IPS DF 6.9 (cell line): ENCODE measurements around the gene OPCML.

ENCODE experiments used
- DNase-seq: peaks from one replicate; pipeline ENCODE4 v3.0.0-alpha.2; 2013; ENCODE audit warnings: low read depth, low spot score
- H3K27ac ChIP-seq: one replicate; pipeline ENCODE4 v1.5.1; 2013; ENCODE audit warnings: low read length, control low read depth
- H3K27me3 ChIP-seq: 2 replicates; pipeline ENCODE4 v1.6.1; 2013; ENCODE audit warnings: mild to moderate bottlenecking, low read length; ENCODE audit not compliant: control insufficient read depth, insufficient read depth
- H3K36me3 ChIP-seq: 2 replicates; pipeline ENCODE4 v1.6.1; 2013; ENCODE audit warnings: low read length; ENCODE audit not compliant: control insufficient read depth, insufficient read depth
- H3K4me1 ChIP-seq: 2 replicates; pipeline ENCODE4 v1.6.1; 2013; ENCODE audit warnings: low read length; ENCODE audit not compliant: control insufficient read depth, insufficient read depth
- H3K4me3 ChIP-seq: 2 replicates; pipeline ENCODE4 v1.5.1; 2013; ENCODE audit warnings: mild to moderate bottlenecking, low read length
- H3K9me3 ChIP-seq: 2 replicates; pipeline ENCODE4 v1.6.1; 2013; ENCODE audit warnings: low read length, inconsistent platforms; ENCODE audit not compliant: control insufficient read depth, insufficient read depth
- WGBS: extraction: QIAGEN DNeasy Blood & Tissue Kit; methylation state at CpG from one replicate; pipeline ENCODE4 v1.1.7; 2013; ENCODE audit warnings: mixed read lengths, missing lambda C conversion rate; ENCODE audit not compliant: insufficient read length, insufficient coverage; 5-methylcytosine and 5-hydroxymethylcytosine counted together

OPCML gene

DNA sequence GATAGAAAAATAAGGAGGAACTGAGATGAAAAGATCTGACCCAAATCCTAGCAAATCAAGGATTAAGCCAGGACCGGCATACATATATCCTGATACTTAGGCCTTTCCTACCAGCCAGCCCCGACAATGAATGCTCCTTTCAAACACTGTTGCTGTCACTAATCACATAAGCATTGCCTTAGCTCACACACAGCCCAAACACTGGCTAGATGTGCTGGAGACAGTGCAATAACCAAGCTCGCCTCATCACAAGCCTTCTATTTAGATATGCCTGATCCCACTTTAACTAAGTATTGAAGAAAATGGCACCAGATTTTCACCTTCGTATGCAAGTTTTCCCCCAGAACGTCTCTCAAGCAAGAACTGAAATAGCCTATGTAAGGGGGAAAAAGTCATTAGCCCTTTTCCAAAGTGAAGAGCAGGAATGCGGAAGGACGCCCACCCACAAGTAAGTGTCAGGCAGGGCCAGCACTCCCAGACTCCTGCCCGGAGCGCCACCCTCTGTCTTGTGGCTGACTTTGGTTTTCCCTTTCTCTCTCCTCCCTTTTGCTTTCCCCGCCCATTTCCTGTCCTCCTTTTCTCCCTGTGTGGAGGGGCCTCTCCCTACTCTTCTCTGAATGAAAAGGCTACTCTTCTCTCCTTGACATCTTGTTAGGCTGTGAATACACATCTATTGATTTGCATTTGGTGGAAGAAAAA, 8.9 kb upstream of the OPCML start:
- no peaks in the 10 kb centered on the region for H3K9me3 ChIP-seq
- H3K27ac ChIP-seq = no peak overlapping the region
- peaks cover 7% of the 10 kb centered on the region; the same call in 1 of the 2 replicates for H3K4me1 ChIP-seq
- H3K27me3 ChIP-seq = no peaks in the 10 kb centered on the region
- H3K4me3 ChIP-seq = no peak overlapping the region
- no CpG with 5 or more reads among the region's 10 CpGs for WGBS
- peak; percentile 76 for DNase-seq
- no peaks in the 10 kb centered on the region for H3K36me3 ChIP-seq

DNA sequence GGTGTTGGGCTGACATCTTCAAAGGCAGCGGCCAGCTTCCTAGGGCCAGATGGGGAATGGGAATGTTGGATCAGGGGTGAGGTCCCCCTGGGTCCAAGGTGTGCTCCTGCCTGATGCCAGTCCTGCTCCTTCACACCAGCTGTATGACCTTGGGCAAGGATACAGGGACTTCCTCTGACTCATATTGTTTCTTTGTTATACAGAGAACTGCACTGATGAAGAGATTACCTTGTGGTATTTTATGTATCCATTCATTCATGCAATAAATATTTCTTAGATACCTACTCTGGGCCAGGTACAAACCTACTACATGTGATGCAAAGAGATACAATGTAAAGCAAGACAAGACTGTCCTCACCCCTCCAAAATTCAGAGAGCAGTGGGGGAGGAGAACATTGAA, 3.9 kb upstream of the OPCML start:
- no peak for DNase-seq
- Histone ChIP-seq H3K36me3 (no peaks in the 10 kb centered on the region), H3K4me1 (peaks cover 7% of the 10 kb centered on the region; the same call in 1 of the 2 replicates), H3K27me3 (no peaks in the 10 kb centered on the region), H3K4me3 (no peak overlapping the region), H3K27ac (no peak overlapping the region), H3K9me3 (no peaks in the 10 kb centered on the region)
- no CpG with 5 or more reads among the region's 1 CpG for WGBS

DNA sequence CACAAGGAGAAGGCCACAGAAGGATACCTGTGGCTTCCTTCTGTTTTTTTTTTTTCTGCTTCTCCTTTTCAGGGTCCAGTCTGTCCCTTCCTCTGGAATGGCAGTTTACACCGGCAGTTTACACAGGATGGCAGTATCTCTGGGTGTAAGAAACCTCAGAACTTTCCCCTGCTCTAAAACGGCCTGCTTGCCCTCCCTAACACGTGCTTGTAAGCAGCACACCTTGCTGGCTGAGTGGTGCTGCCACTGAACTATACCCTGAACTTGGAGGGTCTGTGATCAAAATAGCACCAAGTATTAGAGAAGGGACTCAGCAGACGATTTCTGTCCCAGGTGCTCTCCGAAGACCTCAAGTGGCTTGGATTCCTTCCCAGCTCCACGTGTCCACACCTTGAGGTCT, 904 bp upstream of the OPCML start:
- no peak for DNase-seq
- WGBS = no CpG with 5 or more reads among the region's 6 CpGs

DNA sequence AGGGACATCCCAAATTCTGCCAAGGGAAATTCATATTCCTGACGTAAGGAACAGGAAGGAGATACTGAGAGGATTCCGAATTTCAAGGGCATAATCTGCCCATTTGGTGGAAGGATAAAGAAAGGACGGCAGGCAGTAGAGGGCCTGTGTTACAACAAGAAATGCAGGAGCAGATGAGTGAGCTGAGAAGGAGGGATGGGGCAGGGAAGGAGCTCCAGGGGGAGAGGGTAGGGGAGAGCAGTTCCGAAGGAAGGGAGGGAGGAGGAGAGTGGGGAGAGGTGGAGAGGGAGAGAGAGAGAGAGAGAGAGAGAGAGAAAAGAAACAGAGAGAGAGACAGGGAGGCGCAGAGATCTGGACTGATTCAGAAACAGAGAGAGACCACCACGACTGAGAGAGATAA, 843 bp downstream of the OPCML start:
- DNase-seq = no peak
- peak overlapping the region; percentile 39; the same call in 1 of the 2 replicates for H3K4me3 ChIP-seq
- peaks cover 7% of the 10 kb centered on the region; the same call in 1 of the 2 replicates for H3K4me1 ChIP-seq
- no peak overlapping the region for H3K27ac ChIP-seq
- H3K36me3 ChIP-seq = no peaks in the 10 kb centered on the region
- no peaks in the 10 kb centered on the region for H3K9me3 ChIP-seq
- H3K27me3 ChIP-seq = no peaks in the 10 kb centered on the region
- no CpG with 5 or more reads among the region's 6 CpGs for WGBS

More for the DNA sequence above, 904 bp upstream of the OPCML start:
- peaks cover 7% of the 10 kb centered on the region; the same call in 1 of the 2 replicates for H3K4me1 ChIP-seq
- H3K27me3 ChIP-seq = no peaks in the 10 kb centered on the region
- H3K36me3 ChIP-seq = no peaks in the 10 kb centered on the region
- no peak overlapping the region for H3K27ac ChIP-seq
- H3K4me3 ChIP-seq = no peak overlapping the region
- no peaks in the 10 kb centered on the region for H3K9me3 ChIP-seq

DNA sequence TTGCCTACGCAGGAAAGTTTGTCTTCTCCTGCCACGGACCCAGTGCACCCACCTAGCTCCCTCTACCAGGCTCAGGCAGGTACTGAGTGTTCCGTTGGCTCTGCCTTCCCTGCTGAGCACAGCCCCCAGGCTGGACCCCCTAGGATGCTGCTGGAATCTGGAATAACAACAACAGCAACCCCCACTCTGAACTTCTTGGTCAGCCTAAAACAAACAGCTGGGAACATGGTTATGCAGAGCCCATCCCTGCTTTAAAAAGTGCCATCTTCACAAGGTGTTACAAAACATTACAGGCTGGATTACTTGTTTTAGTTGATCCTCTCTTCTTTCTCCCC, 1.8 kb downstream of the OPCML start:
- no CpG with 5 or more reads among the region's 3 CpGs for whole genome bisulfite sequencing
- no peak overlapping the region for H3K27ac ChIP-seq
- no peak for DNase-seq
- H3K27me3 ChIP-seq = no peaks in the 10 kb centered on the region
- H3K4me3 ChIP-seq = no peak overlapping the region
- no peaks in the 10 kb centered on the region for H3K36me3 ChIP-seq
- no peaks in the 10 kb centered on the region for H3K9me3 ChIP-seq
- peaks cover 7% of the 10 kb centered on the region; the same call in 1 of the 2 replicates for H3K4me1 ChIP-seq

DNA sequence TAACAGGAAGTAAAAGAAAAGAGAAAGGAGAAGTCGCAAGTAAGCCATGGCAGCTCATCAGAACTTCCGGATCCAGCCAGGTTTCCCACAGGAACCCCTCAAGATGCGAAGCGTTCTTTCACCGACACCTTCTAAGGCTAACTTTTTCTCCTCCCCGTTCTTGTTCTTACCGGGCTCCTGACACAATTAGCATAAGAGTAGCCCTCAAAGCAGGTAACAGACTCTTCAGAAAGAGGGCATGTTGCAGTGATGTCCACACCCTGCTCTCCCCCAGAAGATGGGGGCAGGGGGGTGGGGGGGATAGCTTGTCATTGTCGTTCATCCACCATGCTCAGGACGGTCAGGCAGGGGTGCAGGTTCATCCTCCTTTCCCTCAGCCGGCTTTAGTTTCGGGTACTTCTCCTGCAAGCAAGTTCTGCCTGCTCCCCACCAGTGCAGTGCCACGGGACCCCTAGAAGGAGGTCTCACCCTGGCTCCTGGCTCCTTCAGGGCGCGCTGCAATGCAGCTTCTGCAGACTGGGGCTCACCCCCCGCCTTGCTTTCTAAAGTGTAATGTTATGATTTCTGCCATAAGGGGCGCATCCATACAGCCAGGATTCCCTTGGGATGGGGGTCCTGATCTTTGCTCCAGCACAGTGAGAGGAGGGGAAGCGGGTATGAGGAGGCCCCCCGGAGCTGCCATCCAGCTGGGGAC, 2.3 kb downstream of the OPCML start:
- no peaks in the 10 kb centered on the region for H3K27me3 ChIP-seq
- DNase-seq = no peak
- no peaks in the 10 kb centered on the region for H3K36me3 ChIP-seq
- no peak overlapping the region for H3K4me3 ChIP-seq
- H3K4me1 ChIP-seq = peaks cover 7% of the 10 kb centered on the region; the same call in 1 of the 2 replicates
- WGBS = no CpG with 5 or more reads among the region's 18 CpGs
- H3K27ac ChIP-seq = no peak overlapping the region
- no peaks in the 10 kb centered on the region for H3K9me3 ChIP-seq

DNA sequence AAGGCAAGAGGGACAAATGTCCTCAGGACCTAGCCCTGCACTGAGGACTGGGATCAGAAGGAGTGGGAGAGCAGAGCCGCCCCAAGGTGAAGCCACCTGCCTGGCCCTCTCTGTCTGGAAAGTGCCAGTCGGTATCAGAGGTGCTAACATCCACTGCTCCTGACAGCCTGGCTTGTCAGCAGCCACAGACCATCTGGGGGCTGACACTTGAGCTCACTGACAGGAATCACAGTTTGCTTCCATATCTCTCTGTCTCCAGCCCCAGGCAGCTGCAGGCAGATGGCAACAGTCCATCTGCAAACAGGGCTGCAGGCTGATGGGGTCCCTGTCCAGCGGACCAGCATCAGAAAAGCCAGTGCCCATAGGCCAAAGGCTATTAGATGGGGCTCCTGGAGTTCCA, 5.5 kb downstream of the OPCML start:
- no peaks in the 10 kb centered on the region for H3K9me3 ChIP-seq
- H3K4me3 ChIP-seq = no peak overlapping the region
- no peak for DNase-seq
- no peaks in the 10 kb centered on the region for H3K36me3 ChIP-seq
- H3K27ac ChIP-seq = no peak overlapping the region
- no CpG with 5 or more reads among the region's 3 CpGs for WGBS
- no peaks in the 10 kb centered on the region for H3K27me3 ChIP-seq
- H3K4me1 ChIP-seq = peaks cover 2% of the 10 kb centered on the region; the same call in 1 of the 2 replicates

DNA sequence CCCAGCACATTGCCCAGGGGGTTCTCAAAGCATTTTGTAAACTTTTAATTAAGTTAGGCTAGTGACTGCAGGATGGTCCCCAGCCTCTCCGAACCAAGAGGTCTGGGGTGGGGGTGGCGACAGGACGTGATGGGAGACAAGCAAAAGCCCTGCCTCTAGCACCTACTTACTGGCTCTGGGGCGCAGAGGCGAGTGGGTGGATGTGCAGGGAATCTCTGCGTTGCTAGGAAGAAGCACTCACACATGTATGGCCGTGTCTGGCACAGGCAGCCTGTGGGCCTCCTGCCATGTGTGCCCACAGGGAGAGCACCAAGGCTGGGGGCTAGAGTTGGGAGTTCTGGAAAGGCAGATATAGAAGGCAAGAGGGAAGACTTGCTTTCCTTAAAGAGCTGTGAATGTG, 6.3 kb downstream of the OPCML start:
- no peak overlapping the region for H3K27ac ChIP-seq
- DNase-seq = no peak
- WGBS = no CpG with 5 or more reads among the region's 7 CpGs
- no peak overlapping the region for H3K4me3 ChIP-seq
- no peaks in the 10 kb centered on the region for H3K9me3 ChIP-seq
- H3K4me1 ChIP-seq = peaks cover 2% of the 10 kb centered on the region; the same call in 1 of the 2 replicates
- H3K27me3 ChIP-seq = no peaks in the 10 kb centered on the region
- no peaks in the 10 kb centered on the region for H3K36me3 ChIP-seq

DNA sequence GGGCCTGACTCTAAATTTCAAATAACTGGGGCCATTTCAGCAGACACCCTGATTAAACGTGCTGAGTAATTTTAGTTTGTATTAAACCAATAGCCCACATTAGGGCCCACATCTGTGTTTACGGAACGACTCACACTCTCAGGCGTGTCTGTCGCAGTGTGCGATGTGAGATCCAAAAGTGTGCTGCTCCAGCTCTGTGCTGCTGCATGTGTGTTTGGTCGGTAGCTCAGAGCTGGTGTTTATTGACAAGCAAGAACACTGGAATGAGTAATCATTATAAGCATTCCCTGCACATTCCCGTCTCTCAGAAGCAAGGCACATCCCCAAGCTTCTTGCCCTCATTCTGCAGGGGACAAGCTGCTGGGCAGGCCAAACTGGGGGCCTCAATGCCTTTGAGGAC, 7.8 kb downstream of the OPCML start:
- H3K9me3 ChIP-seq = no peaks in the 10 kb centered on the region
- peaks cover 2% of the 10 kb centered on the region; the same call in 1 of the 2 replicates for H3K4me1 ChIP-seq
- H3K4me3 ChIP-seq = no peak overlapping the region
- H3K36me3 ChIP-seq = no peaks in the 10 kb centered on the region
- no peak overlapping the region for H3K27ac ChIP-seq
- WGBS = no CpG with 5 or more reads among the region's 8 CpGs
- no peak for DNase-seq
- no peaks in the 10 kb centered on the region for H3K27me3 ChIP-seq

DNA sequence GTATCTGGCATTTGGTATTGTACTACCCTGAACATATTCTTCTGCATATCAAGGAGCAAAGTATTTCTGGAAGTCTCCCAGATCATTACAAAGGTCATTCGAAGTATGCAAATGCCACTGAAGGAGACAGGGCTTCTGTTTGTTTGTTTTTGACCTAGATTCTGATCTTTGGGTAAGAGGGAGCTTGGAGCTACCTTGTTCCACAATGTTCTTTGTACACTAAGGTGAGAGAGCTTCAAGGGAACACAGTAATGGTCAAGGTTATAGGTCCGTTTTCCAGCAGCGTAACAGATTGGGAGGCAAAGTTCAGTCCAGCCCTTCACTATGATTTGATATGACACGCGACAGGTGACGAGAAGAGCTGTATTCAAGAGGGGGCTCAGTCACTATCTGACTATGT, 10.0 kb downstream of the OPCML start:
- WGBS = no CpG with 5 or more reads among the region's 6 CpGs
- no peaks in the 10 kb centered on the region for H3K27me3 ChIP-seq
- H3K36me3 ChIP-seq = no peaks in the 10 kb centered on the region
- no peaks in the 10 kb centered on the region for H3K9me3 ChIP-seq
- H3K4me1 ChIP-seq = no peaks in the 10 kb centered on the region; the same call in 1 of the 2 replicates
- no peak for DNase-seq
- H3K4me3 ChIP-seq = no peak overlapping the region
- no peak overlapping the region for H3K27ac ChIP-seq
